GM21786 (cell line): ENCODE measurements around the gene LY6G5C.

Experiments used
- ATAC-seq: cut with Tn5 transposase; IDR thresholded peaks from one replicate; pipeline ENCODE4 v1.9.1; 2021; ENCODE audit not compliant: unreplicated experiment

Gene LY6G5C

DNA sequence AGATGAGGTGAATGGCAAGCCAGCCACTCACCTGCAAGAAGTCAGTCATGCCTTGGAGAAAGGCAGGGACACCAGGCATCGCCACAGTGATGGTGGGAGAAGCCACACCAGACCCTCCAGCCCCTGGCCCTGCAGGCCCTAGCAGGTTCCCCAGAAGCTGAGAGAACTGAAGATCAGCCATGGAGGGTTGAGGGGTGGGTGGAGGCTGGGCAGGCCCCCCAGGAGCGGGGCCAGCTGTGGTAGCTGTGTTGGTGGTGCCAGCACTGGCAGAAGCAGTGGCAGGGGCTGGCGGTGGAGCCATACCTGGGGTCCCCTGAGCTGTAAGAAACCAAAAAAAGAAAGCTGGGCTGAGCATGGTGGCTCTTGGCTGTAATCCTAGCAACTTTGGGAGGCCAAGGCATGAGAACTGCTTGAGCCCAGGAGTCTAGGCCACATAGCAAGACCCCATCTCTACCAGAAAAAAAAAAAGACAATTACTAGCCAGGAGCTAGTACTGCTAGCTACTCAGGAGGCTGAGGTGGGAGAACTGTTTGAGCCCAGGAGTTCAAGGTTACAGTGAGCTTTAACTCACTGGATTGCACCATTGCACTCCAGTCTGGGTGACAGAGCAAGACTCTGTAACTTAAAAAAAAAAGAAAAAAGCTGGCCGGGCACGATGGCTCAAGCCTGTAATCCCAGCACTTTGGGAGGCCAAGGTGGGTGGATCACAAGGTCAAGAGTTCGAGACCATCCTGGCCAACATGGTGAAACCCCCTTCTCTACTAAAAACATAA lies 37.9 kb downstream of the LY6G5C start:
- ATAC-seq: no peak

DNA sequence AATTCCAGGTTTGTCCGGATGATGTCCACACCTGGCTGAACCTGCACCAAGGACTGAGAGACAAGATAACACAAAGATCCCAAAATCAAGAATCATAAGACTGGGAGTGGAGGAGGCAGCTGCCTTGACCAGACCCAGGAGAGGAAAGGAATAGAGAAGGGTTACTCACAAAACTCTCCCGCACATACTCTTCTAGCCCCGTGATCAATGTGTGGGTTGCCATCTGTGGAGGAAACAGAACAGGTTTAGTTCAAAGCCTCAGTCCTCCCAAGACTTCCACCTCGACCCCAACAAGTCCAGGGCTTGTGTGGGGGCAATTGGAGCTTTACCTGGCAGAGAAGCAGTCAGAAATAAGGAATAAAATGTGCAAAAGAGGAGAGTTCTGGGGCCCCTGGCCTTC lies 39.5 kb downstream of the LY6G5C start:
- no peak for ATAC-seq

DNA sequence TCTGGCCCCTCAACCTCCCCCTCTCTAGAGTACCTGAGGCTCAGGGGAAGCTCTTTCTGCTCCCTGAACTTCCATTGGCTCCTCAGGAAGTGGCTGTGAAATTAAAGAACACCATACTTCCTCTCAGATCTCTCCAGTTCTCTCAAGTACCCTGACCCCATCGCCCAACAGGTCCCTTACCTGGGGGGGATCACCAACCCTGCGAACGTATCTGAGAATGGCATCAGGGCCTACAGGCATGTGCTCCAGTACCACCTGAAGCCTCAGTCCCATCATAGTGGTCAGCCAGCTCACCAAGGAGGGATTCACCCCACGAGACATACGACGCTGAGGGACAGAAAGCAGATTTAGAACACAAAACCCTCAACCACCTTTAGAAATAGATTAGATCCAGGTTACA lies 40.3 kb downstream of the LY6G5C start:
- ATAC-seq: no peak

DNA sequence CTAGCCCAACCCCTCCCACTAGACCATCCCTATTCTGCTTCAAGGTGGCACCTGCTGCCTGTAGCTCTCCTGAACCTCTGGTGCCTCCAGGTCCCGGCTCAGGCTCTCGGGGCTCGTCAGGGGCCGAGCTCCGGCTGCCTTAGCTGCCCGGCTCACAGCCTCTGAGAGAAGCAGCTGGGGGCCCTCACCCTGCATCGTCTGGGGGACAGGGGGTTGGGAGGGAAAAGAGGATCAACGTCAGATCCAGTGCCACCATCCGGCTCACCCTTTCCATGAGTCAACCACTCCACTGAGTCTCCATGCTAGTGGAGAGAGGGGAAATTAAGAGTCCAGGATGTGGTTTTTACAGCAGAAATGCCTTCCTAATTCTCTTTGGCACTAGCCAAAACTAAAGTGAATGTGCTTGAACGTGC lies 41.4 kb downstream of the LY6G5C start:
- no peak for ATAC-seq

DNA sequence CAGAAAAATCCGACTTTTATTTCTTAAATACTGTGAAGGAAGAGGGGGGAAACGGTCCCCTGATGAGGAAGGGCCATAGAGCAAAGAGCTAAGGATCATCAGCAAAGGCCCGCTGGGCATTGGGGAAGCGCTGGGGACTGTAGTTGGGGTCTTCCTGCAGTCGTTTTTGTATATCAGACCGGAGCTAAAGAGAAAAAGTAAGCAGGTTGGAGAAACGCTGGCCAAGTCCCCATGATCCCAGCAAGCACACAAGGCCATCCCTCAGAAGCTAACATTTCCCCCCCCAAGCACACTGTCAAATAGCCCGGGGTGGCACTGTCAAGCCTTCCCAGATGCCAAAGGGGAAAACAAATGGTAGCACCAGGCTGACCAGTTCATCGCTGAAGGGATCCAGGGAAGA lies 41.8 kb downstream of the LY6G5C start:
- ATAC-seq: no peak

DNA sequence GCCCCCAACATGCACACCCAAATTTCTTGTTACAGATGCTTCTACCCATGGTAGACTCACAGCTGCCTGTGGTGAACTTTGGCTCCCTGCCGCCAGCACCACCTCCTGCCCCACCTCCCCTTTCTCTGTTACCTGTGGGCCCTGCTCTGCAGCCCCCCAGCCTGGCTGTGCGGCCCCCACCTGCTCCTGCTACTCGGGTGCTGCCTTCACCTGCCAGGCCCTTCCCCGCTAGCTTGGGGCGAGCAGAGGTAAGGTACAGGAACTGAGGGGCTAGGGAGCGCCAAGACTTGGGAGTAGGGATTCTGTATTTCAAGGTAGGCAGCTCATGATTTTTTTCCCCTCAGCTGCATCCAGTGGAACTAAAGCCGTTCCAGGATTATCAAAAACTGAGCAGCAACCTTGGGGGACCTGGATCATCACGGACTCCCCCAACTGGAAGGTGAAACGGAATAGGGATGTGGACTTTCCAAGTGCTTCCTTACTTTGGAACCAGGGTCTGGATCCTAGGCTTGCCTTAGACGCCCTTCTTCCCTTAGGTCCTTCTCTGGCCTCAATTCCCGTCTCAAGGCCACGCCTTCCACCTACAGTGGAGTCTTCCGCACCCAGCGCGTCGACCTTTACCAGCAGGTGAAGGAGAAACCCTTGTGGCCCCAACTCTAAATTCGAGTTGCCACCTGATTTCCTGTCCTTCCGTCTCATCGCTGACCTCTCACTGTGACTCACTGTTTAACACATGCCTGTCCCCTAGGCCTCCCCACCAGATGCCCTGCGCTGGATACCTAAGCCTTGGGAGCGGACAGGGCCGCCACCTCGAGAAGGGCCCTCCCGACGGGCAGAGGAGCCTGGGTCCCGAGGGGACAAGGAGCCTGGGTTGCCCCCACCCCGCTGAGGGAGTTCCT lies 43.9 kb downstream of the LY6G5C start:
- ATAC-seq: no peak

DNA sequence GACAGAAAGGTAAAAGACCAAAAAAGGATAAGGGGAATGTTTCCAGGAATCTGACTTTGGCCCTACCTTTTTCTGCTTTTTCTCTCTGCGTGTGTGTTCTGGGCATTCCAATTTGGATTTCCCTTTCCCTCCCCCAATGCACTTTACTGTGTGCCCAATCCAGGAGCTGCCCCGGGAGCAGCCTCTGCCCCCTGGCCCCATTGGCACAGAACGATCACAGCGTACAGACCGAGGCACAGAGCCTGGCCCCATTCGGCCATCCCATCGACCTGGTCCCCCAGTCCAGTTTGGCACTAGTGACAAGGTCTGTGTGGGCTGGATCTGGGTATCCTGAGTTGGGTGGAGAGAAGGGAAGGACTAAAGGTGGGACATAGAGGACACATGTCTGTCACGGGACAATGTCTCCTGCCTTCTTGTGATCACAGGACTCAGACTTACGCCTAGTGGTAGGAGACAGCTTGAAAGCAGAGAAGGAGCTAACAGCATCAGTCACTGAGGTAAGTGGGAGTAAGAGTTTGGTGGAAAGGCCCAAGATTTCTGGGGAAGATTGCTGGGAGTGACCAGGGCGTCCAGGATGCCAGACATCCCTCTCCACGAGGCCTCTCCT lies 45.8 kb downstream of the LY6G5C start:
- ATAC-seq: no peak

DNA sequence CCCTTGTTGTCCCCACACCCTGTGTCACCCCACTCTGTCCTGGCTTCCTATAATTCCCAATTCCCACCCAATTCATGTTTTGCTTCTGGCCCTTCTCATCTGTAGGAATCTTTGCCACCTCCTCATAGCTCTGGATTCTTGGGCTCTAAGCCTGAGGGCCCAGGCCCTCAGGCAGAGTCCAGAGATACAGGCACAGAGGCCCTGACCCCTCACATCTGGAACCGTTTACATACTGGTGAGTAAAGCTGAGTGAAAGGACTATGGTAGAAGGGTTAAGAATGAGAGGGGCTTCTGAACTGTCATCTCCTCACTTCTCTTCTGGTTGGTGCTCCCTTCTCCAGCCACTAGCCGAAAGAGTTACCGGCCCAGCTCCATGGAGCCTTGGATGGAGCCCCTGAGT lies 46.7 kb downstream of the LY6G5C start:
- ATAC-seq: no peak

DNA sequence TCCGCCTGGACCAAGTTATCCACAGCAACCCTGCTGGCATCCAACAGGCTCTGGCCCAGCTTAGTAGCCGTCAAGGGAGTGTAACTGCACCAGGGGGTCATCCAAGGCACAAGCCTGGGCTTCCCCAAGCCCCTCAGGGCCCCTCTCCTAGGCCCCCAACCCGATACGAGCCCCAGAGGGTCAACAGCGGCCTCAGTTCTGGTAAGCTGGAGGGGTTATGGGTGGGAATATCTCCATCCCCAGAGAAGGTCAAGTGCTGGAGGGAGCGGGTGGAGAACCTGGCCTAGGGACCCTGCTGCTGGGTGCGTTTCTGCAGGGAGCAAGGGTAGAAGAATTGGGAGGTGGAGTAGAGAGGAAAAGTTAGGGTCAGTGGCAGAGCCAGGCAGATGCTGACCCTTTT lies 47.4 kb downstream of the LY6G5C start:
- no peak for ATAC-seq

DNA sequence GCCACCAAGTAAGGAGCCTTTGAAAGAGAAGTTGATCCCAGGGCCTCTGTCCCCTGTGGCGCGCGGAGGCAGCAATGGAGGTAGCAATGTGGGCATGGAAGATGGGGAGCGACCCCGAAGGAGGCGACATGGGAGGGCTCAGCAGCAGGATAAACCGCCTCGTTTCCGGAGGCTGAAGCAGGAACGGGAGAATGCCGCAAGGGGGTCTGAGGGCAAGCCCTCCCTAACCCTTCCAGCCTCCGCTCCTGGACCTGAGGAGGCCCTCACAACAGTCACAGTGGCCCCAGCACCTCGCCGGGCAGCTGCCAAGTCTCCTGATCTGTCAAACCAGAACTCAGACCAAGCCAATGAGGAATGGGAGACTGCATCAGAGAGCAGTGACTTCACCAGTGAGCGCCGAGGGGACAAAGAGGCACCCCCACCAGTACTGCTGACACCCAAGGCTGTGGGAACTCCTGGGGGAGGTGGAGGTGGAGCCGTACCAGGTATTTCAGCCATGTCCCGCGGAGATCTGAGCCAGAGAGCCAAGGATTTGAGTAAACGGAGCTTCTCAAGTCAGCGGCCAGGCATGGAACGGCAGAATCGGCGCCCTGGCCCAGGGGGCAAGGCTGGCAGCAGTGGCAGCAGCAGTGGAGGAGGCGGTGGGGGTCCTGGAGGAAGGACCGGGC lies 48.5 kb downstream of the LY6G5C start:
- ATAC-seq: no peak

DNA sequence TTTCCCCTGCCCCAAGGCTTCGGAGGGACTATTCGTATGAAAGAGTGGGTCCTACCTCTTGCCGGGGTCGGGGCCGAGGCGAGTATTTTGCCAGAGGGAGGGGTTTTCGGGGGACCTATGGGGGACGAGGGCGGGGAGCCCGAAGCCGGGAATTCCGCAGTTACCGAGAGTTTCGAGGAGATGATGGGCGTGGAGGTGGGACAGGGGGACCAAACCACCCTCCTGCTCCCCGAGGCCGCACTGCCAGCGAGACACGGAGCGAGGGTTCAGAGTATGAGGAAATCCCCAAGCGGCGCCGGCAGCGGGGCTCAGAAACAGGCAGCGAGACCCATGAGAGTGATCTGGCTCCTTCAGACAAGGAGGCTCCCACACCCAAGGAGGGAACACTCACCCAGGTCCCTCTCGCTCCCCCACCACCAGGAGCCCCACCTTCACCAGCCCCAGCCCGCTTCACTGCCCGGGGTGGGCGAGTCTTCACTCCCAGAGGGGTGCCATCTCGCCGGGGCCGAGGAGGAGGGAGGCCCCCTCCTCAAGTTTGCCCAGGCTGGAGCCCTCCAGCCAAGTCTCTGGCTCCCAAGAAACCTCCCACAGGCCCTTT lies 49.1 kb downstream of the LY6G5C start:
- ATAC-seq: no peak

DNA sequence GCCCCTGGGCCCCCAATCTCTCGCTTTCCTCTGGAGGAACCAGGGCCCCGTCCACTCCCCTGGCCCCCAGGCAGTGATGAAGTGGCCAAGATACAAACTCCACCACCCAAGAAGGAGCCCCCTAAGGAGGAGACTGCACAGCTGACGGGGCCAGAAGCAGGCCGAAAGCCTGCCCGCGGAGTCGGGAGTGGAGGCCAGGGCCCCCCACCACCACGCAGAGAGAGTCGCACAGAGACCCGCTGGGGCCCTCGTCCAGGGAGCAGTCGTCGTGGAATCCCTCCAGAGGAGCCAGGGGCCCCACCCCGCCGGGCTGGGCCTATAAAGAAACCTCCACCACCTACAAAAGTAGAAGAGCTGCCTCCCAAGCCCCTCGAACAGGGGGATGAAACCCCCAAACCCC lies 49.7 kb downstream of the LY6G5C start:
- ATAC-seq: no peak

DNA sequence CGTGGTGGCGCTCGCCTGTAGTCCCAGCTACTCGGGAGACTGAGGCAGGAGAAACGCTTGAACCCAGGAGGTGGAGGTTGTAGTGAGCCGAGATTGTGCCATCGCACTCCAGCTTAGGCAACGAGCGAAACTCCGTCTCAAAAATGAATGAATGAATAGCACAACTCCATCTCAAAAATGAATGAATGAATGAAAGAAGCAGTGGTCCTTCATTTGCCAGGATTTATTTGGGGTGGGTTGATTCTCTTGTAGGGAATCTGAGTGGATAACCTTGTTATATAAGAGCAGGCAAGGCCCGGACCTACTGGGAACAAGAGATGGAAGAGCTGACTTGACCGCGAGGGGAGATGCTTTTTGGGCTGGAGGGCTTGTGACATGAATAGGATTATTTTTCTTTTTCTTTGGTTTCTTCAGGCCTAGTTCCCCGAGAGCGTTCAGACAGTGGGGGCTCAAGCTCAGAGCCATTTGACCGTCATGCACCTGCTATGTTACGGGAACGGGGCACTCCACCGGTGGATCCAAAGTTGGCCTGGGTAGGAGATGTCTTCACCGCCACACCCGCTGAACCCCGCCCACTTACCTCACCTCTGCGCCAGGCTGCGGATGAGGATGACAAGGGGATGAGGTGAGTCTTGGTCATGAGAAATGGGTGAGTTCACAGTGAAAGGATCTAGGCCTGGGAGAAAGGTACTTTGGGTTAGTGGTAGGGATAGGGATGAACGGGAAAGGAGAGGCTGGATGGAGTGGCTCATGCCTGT lies 50.5 kb downstream of the LY6G5C start:
- no peak for ATAC-seq

DNA sequence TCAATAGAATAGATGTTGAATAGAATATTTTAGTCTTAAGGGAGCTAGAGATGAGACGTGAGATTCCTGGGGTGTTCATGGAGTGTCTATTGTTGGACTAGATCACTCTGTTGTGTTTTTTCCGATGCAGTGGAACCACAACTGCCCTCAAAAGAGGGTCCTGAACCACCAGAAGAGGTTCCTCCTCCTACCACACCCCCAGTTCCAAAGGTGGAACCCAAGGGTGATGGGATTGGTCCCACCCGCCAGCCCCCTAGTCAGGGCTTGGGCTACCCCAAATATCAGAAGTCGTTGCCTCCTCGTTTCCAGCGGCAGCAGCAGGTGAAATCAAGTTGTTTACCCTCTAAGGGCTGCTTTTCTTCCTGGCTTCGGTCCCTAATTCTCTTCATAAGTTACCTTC lies 51.9 kb downstream of the LY6G5C start:
- ATAC-seq: no peak

DNA sequence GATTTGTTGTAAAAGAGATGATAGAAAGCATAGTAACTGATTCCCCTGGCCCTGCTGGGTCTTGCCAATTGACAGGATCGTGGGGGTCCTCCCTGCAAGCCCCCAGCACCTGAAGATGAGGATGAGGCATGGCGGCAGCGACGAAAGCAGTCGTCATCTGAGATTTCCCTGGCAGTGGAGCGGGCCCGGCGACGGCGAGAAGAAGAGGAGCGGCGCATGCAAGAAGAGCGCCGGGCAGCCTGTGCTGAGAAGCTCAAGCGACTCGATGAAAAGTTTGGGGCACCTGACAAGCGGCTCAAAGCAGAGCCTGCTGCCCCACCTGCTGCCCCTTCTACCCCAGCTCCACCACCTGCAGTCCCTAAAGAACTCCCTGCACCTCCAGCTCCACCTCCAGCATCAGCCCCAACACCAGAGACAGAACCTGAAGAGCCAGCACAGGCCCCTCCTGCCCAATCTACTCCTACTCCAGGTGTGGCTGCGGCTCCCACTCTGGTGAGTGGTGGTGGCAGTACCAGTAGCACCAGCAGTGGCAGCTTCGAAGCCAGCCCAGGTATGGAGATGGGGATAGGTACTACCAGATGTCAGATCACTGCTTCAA lies 53.1 kb downstream of the LY6G5C start:
- no peak for ATAC-seq

DNA sequence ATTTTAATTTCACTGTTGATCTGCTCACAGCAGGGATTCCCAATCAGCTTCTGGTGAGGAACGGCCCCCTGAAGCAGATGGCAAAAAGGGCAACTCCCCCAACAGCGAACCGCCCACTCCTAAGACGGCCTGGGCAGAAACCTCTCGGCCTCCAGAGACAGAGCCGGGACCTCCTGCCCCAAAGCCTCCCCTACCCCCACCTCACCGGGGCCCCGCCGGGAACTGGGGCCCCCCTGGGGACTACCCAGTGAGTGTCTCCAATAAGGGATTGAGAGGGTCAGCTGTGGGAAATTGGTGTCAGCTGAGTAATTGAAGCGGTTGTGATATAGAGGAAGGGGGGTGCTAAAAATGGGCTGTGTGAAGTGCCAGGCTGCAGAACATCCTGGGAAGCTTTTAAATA lies 53.9 kb downstream of the LY6G5C start:
- no peak for ATAC-seq
